Smooth muscle cell (in vitro differentiated cells): ENCODE data around the gene SGIP1. TPM values are rescaled to one million over a fixed set of nuclear protein-coding genes. Genes with fewer than 3 reads are reported as not detected.
"Not testable (repeated sequence)": the region's sequence is repeated elsewhere in the genome, so short reads cannot be mapped to it uniquely, and the experiment has no call there.

ENCODE experiments used
- DNase-seq: peaks from one replicate; lab custom pipeline; 2025; ENCODE audit not compliant: unreplicated experiment; lab: John Stamatoyannopoulos, UW
- H2AFZ ChIP-seq: fragments of 200-600 bp; sonication (generic); 2 replicates; pipeline ENCODE4 v1.6.0; 2016; ENCODE audit warnings: antibody characterized with exemption, low read depth, mild to moderate bottlenecking
- H3F3A ChIP-seq: fragments of 200-600 bp; sonication (generic); 2 replicates; pipeline ENCODE4 v1.6.0; 2017; ENCODE audit warnings: antibody characterized with exemption, low read depth
- H3K27ac ChIP-seq: fragments of 200-600 bp; sonication (generic); 2 replicates; pipeline ENCODE4 v1.5.1; 2016; ENCODE audit warnings: low read depth, mild to moderate bottlenecking
- H3K27me3 ChIP-seq: fragments of 200-600 bp; sonication (generic); 2 replicates; pipeline ENCODE4 v1.6.1; 2016; ENCODE audit warnings: low read depth, mild to moderate bottlenecking
- H3K36me3 ChIP-seq: fragments of 200-600 bp; sonication (generic); 2 replicates; pipeline ENCODE4 v1.5.1; 2016; ENCODE audit warnings: low read depth
- H3K4me1 ChIP-seq: fragments of 200-600 bp; sonication (generic); 2 replicates; pipeline ENCODE4 v1.5.1; 2016; ENCODE audit warnings: low read depth
- H3K4me2 ChIP-seq: fragments of 200-600 bp; sonication (generic); 2 replicates; pipeline ENCODE4 v1.6.0; 2016; ENCODE audit warnings: mild to moderate bottlenecking
- H3K4me3 ChIP-seq: fragments of 200-600 bp; sonication (generic); 2 replicates; pipeline ENCODE4 v1.5.1; 2016; ENCODE audit warnings: mild to moderate bottlenecking
- H3K79me2 ChIP-seq: fragments of 200-600 bp; sonication (generic); 2 replicates; pipeline ENCODE4 v1.6.0; 2016; ENCODE audit warnings: low read depth, mild to moderate bottlenecking
- H3K9ac ChIP-seq: fragments of 200-600 bp; sonication (generic); 2 replicates; pipeline ENCODE4 v1.6.0; 2016; ENCODE audit warnings: low read depth
- H3K9me3 ChIP-seq: fragments of 200-600 bp; sonication (generic); replicated peaks from 2 replicates; pipeline ENCODE4 v1.5.1; 2016; ENCODE audit warnings: low read depth
- H4K20me1 ChIP-seq: fragments of 200-600 bp; sonication (generic); 2 replicates; pipeline ENCODE4 v1.6.0; 2016; ENCODE audit warnings: low read depth
- CTCF ChIP-seq: fragments of 200-600 bp; sonication (generic); IDR thresholded peaks from 2 replicates; pipeline ENCODE4 v1.5.1; 2017; ENCODE audit warnings: borderline replicate concordance, mild to moderate bottlenecking, antibody characterized with exemption; ENCODE audit not compliant: insufficient read depth, poor library complexity, severe bottlenecking
- WGBS: methylation state at CpG from one replicate; pipeline ENCODE4 v1.1.7; 2016; ENCODE audit warnings: low lambda C conversion rate; 5-methylcytosine and 5-hydroxymethylcytosine counted together
- microRNA-seq: library from miRNA; unstranded; fragments of <30 nt; microRNA quantifications from one replicate; pipeline ENCODE4, GENCODE V29; 2016; ENCODE audit warnings: borderline number of aligned reads
- polyA plus RNA-seq: library from polyadenylated mRNA; unstranded; fragments of >200 nt; fragmentation: Nextera tagmentation; extraction: Ambion mirVana; gene quantifications from 2 replicates; pipeline ENCODE4 v1.2.1, GENCODE V29; 2016
- small RNA-seq: library from RNA; depleted of rRNA; stranded (forward); fragments of <200 nt; gene quantifications from one replicate; pipeline ENCODE3, GENCODE V24; 2014
- total RNA-seq: library from RNA; depleted of rRNA; stranded (reverse); fragments of >200 nt; gene quantifications from 2 replicates; pipeline ENCODE4 v1.2.3, GENCODE V29; 2014

Gene SGIP1
- total and polyA plus RNA-seq, 2 experiments from 2014 or later, result 0.89 to 3.5 TPM

- no peaks in the 10 kb centered on the region for H3K79me2 ChIP-seq
- no peaks in the 10 kb centered on the region for H3K9me3 ChIP-seq
- no peak overlapping the region for H3K9ac ChIP-seq
- no peak for DNase-seq
- H3K27ac ChIP-seq, result no peak overlapping the region
- H3K4me1 ChIP-seq, result peaks cover 10% of the 10 kb centered on the region
- no peaks in the 10 kb centered on the region for H3K27me3 ChIP-seq
- no peak overlapping the region for H2AFZ ChIP-seq
- no peak overlapping the region for H3K4me2 ChIP-seq
- TF ChIP-seq CTCF, result no peak
- no peaks in the 10 kb centered on the region for H3K36me3 ChIP-seq
- 94% methylated on average over 5 of the region's 5 CpGs for WGBS
- H3K4me3 ChIP-seq, result no peak overlapping the region
- H3F3A ChIP-seq, result no peaks in the 10 kb centered on the region
- H4K20me1 ChIP-seq, result no peaks in the 10 kb centered on the region
These were observed 258.0 kb downstream of the SGIP1 start for GRCh38 chr1:66791621-66792610.

GRCh38 chr1:66795839-66796238 lies 261.9 kb downstream of the SGIP1 start:
- not testable (repeated sequence) for H3K9me3 ChIP-seq, H3K79me2 ChIP-seq, H3K36me3 ChIP-seq, H3K27me3 ChIP-seq, H4K20me1 ChIP-seq, DNase-seq, H3K4me2 ChIP-seq, H3K4me1 ChIP-seq, H3F3A ChIP-seq, H3K9ac ChIP-seq, H2AFZ ChIP-seq, H3K4me3 ChIP-seq, H3K27ac ChIP-seq
- WGBS, result 85% methylated on average over 2 of the region's 2 CpGs

Small RNA genes lying within 50 kb of the gene (microRNA-seq; reads per million reads assigned to microRNA genes)
- gene MIR3117, result not detected

Small RNA genes lying within 50 kb of the gene (small RNA-seq; reads per million reads assigned to genes)
- gene MIR3117, result not detected

Other genes starting within 250 kb of the SGIP1 start
- 0.58 and 1.3 TPM in 2 replicates for gene DYNLT5, start 218.3 kb downstream of the SGIP1 start, total RNA-seq
- gene DYNLT5, start 218.3 kb downstream of the SGIP1 start, polyA plus RNA-seq, result not detected in 2 replicates